IPS DF 6.9 (cell line): ENCODE results near the gene LATS2.
"Not testable (repeated sequence)": the region's sequence is repeated elsewhere in the genome, so short reads cannot be mapped to it uniquely, and the experiment has no call there.

Experiments used
- DNase-seq: peaks from one replicate; pipeline ENCODE4 v3.0.0-alpha.2; 2013; ENCODE audit warnings: low read depth, low spot score
- H3K27ac ChIP-seq: one replicate; pipeline ENCODE4 v1.5.1; 2013; ENCODE audit warnings: low read length, control low read depth
- H3K27me3 ChIP-seq: 2 replicates; pipeline ENCODE4 v1.6.1; 2013; ENCODE audit warnings: mild to moderate bottlenecking, low read length; ENCODE audit not compliant: control insufficient read depth, insufficient read depth
- H3K36me3 ChIP-seq: 2 replicates; pipeline ENCODE4 v1.6.1; 2013; ENCODE audit warnings: low read length; ENCODE audit not compliant: control insufficient read depth, insufficient read depth
- H3K4me1 ChIP-seq: 2 replicates; pipeline ENCODE4 v1.6.1; 2013; ENCODE audit warnings: low read length; ENCODE audit not compliant: control insufficient read depth, insufficient read depth
- H3K4me3 ChIP-seq: 2 replicates; pipeline ENCODE4 v1.5.1; 2013; ENCODE audit warnings: mild to moderate bottlenecking, low read length
- H3K9me3 ChIP-seq: 2 replicates; pipeline ENCODE4 v1.6.1; 2013; ENCODE audit warnings: low read length, inconsistent platforms; ENCODE audit not compliant: control insufficient read depth, insufficient read depth
- WGBS: extraction: QIAGEN DNeasy Blood & Tissue Kit; methylation state at CpG from one replicate; pipeline ENCODE4 v1.1.7; 2013; ENCODE audit warnings: mixed read lengths, missing lambda C conversion rate; ENCODE audit not compliant: insufficient read length, insufficient coverage; 5-methylcytosine and 5-hydroxymethylcytosine counted together

The LATS2 gene

GRCh38 chr13:21059641-21060337, 1.6 kb downstream of the LATS2 start:
- no peaks in the 10 kb centered on the region for H3K36me3 ChIP-seq
- no peaks in the 10 kb centered on the region for H3K4me1 ChIP-seq
- DNase-seq: no peak
- no peaks in the 10 kb centered on the region for H3K27me3 ChIP-seq
- no peak overlapping the region for H3K27ac ChIP-seq
- H3K9me3 ChIP-seq: no peaks in the 10 kb centered on the region
- peak overlapping the region; percentile 88; the same call in 1 of the 2 replicates for H3K4me3 ChIP-seq
- WGBS: no CpG with 5 or more reads among the region's 35 CpGs

- H3K9me3 ChIP-seq: no peaks in the 10 kb centered on the region
- DNase-seq: no peak
- no peaks in the 10 kb centered on the region for H3K36me3 ChIP-seq
- no peak overlapping the region for H3K4me3 ChIP-seq
- H3K27me3 ChIP-seq: no peaks in the 10 kb centered on the region
- H3K27ac ChIP-seq: no peak overlapping the region
- WGBS: no CpG with 5 or more reads among the region's 2 CpGs
- no peaks in the 10 kb centered on the region for H3K4me1 ChIP-seq
Measured at GRCh38 chr13:21058361-21058760, 3.0 kb downstream of the LATS2 start.

GRCh38 chr13:21055511-21056045, 5.8 kb downstream of the LATS2 start:
- H3K27me3 ChIP-seq: no peaks in the 10 kb centered on the region
- no CpG with 5 or more reads among the region's 2 CpGs for WGBS
- H3K27ac ChIP-seq: no peak overlapping the region
- no peak overlapping the region for H3K4me3 ChIP-seq
- no peaks in the 10 kb centered on the region for H3K36me3 ChIP-seq
- H3K4me1 ChIP-seq: no peaks in the 10 kb centered on the region
- no peak for DNase-seq
- H3K9me3 ChIP-seq: no peaks in the 10 kb centered on the region

GRCh38 chr13:21055016-21055415, 6.4 kb downstream of the LATS2 start:
- Histone ChIP-seq H3K36me3 (no peaks in the 10 kb centered on the region), H3K9me3 (no peaks in the 10 kb centered on the region), H3K27me3 (no peaks in the 10 kb centered on the region), H3K4me3 (no peak overlapping the region), H3K4me1 (peaks cover 2% of the 10 kb centered on the region; the same call in 1 of the 2 replicates), H3K27ac (no peak overlapping the region)
- no CpG with 5 or more reads among the region's 2 CpGs for WGBS
- no peak for DNase-seq

GRCh38 chr13:21054313-21054712, 7.1 kb downstream of the LATS2 start:
- Histone ChIP-seq H3K9me3 (no peaks in the 10 kb centered on the region), H3K4me1 (peaks cover 5% of the 10 kb centered on the region), H3K36me3 (no peaks in the 10 kb centered on the region), H3K27me3 (no peaks in the 10 kb centered on the region), H3K4me3 (no peak overlapping the region), H3K27ac (no peak overlapping the region)
- no peak for DNase-seq
- WGBS: no CpG with 5 or more reads among the region's 8 CpGs

GRCh38 chr13:21053231-21053630, 8.2 kb downstream of the LATS2 start:
- no CpG with 5 or more reads among the region's 5 CpGs for WGBS
- no peak overlapping the region for H3K4me3 ChIP-seq
- no peaks in the 10 kb centered on the region for H3K27me3 ChIP-seq
- DNase-seq: no peak
- no peak overlapping the region for H3K27ac ChIP-seq
- H3K36me3 ChIP-seq: no peaks in the 10 kb centered on the region
- H3K9me3 ChIP-seq: no peaks in the 10 kb centered on the region
- peaks cover 5% of the 10 kb centered on the region for H3K4me1 ChIP-seq

GRCh38 chr13:21051675-21052074, 9.7 kb downstream of the LATS2 start:
- no peak overlapping the region for H3K4me3 ChIP-seq
- peaks cover 5% of the 10 kb centered on the region for H3K4me1 ChIP-seq
- H3K36me3 ChIP-seq: no peaks in the 10 kb centered on the region
- H3K27me3 ChIP-seq: no peaks in the 10 kb centered on the region
- H3K9me3 ChIP-seq: no peaks in the 10 kb centered on the region
- no CpG with 5 or more reads among the region's 3 CpGs for WGBS
- no peak overlapping the region for H3K27ac ChIP-seq
- no peak for DNase-seq

- Histone ChIP-seq H3K4me1 (peaks cover 5% of the 10 kb centered on the region), H3K36me3 (peaks cover 3% of the 10 kb centered on the region), H3K27me3 (no peaks in the 10 kb centered on the region), H3K9me3 (no peaks in the 10 kb centered on the region), H3K27ac (no peak overlapping the region), H3K4me3 (no peak overlapping the region)
- DNase-seq: no peak
- no CpG with 5 or more reads among the region's 16 CpGs for WGBS
Measured at GRCh38 chr13:21050288-21051197, 10.8 kb downstream of the LATS2 start.

GRCh38 chr13:21049731-21050130, 11.7 kb downstream of the LATS2 start:
- not testable (repeated sequence) for H3K4me3 ChIP-seq, DNase-seq, H3K27me3 ChIP-seq, H3K9me3 ChIP-seq, H3K36me3 ChIP-seq, H3K27ac ChIP-seq, H3K4me1 ChIP-seq
- no CpG with 5 or more reads among the region's 6 CpGs for WGBS

GRCh38 chr13:21048901-21049698, 12.3 kb downstream of the LATS2 start:
- Histone ChIP-seq H3K36me3 (peaks cover 5% of the 10 kb centered on the region), H3K4me1 (peaks cover 5% of the 10 kb centered on the region), H3K27ac (no peak overlapping the region), H3K27me3 (no peaks in the 10 kb centered on the region), H3K4me3 (no peak overlapping the region), H3K9me3 (no peaks in the 10 kb centered on the region)
- DNase-seq: no peak
- WGBS: no CpG with 5 or more reads among the region's 6 CpGs
